HCT116 (cell line): ENCODE data around the gene ERC1. TPM values are rescaled to one million over a fixed set of nuclear protein-coding genes. Genes with fewer than 3 reads are reported as not detected.

Source experiments
- ATAC-seq: fragments of 200-7000 bp; cut with Tn5 transposase; 2 replicates; pipeline ENCODE4 v1.9.1; 2020; ENCODE audit warnings: mild to moderate bottlenecking, moderate library complexity
- BruUV-seq: library from RNA; stranded (reverse); fragments of 400-500 nt; replicated peaks from 2 replicates; lab custom pipeline; 2021; lab: Mats Ljungman, UMichigan
- CTCF ChIA-PET: fragments of 300-600 bp; sonication (Branson Sonifier 250); formaldehyde crosslinking; loops from one replicate; lab custom pipeline; 2021; ENCODE audit warnings: antibody characterized with exemption; lab: Charles Lee
- POLR2A ChIA-PET: fragments of 300-600, 350-600 bp; sonication (Branson Sonifier 250); formaldehyde crosslinking; loops from one replicate; lab custom pipeline; 2021; ENCODE audit warnings: antibody characterized with exemption; lab: Charles Lee
- RAD21 ChIA-PET, 2 experiments: fragments of 300-600 bp; sonication (Branson Sonifier 250); formaldehyde crosslinking; loops; one replicate each; lab custom pipeline; 2023; ENCODE audit warnings: low total read pairs in 2 of 2; ENCODE audit not compliant: uncharacterized antibody in 2 of 2, unreplicated experiment in 2 of 2, low non-redundant PET in 1 of 2; lab: Charles Lee
- DNase-seq: peaks from one replicate; pipeline ENCODE4 v3.0.0-alpha.2; 2010; ENCODE audit warnings: low read depth, low spot score
- H2AFZ ChIP-seq: fragments of 200-600 bp; shearing (Covaris generic), sonication (generic); 2 replicates; pipeline ENCODE4 v1.6.1; 2017; ENCODE audit warnings: low read depth, mixed run types, mixed read lengths, antibody characterized with exemption, low read length; ENCODE audit not compliant: poor library complexity, severe bottlenecking
- H3K27ac ChIP-seq: 2 replicates; pipeline ENCODE4 v1.5.1; 2012; ENCODE audit warnings: low read depth, low read length
- H3K27me3 ChIP-seq: fragments of 200-600 bp; sonication (generic); 2 replicates; pipeline ENCODE4 v1.6.1; 2016; ENCODE audit warnings: mixed run types, low read length, mixed read lengths; ENCODE audit not compliant: insufficient read depth
- H3K36me3 ChIP-seq, 2 experiments: fragments of 200-500 bp in 1 of 2; fragments of 200-600 bp in 1 of 2; sonication (Bioruptor generic) in 1 of 2; sonication (generic) in 1 of 2; 2 replicates each; pipeline versions ENCODE4 v1.5.1 to v1.6.1; 2014 to 2016; ENCODE audit warnings: low read length in 2 of 2, inconsistent platforms in 1 of 2, mixed read lengths in 1 of 2, mixed run types in 1 of 2; ENCODE audit not compliant: insufficient read depth in 2 of 2, control insufficient read depth in 1 of 2
- H3K4me1 ChIP-seq, 2 experiments: fragments of 200-600 bp in 1 of 2; sonication (generic) in 1 of 2; 2 replicates each; pipeline versions ENCODE4 v1.5.1 to v1.6.1; 2012 to 2017; ENCODE audit warnings: low read length in 2 of 2, inconsistent platforms in 1 of 2, mild to moderate bottlenecking in 1 of 2, mixed read lengths in 1 of 2, mixed run types in 1 of 2, moderate library complexity in 1 of 2; ENCODE audit not compliant: insufficient read depth in 2 of 2, control insufficient read depth in 1 of 2
- H3K4me2 ChIP-seq: fragments of 200-600 bp; sonication (generic); 2 replicates; pipeline ENCODE4 v1.6.1; 2017; ENCODE audit warnings: mixed run types, low read length, mixed read lengths
- H3K4me3 ChIP-seq, 2 experiments: fragments of 200-600 bp in 1 of 2; sonication (generic) in 1 of 2; replicated peaks in 1 of 2; 2 replicates each; pipeline ENCODE4 v1.5.1; 2011 to 2016; ENCODE audit warnings: low read length in 2 of 2, control low read depth in 1 of 2, low read depth in 1 of 2, mild to moderate bottlenecking in 1 of 2, mixed read lengths in 1 of 2, mixed run types in 1 of 2
- H3K79me2 ChIP-seq: fragments of 200-600 bp; sonication (generic); 2 replicates; pipeline ENCODE4 v1.6.1; 2017; ENCODE audit warnings: mild to moderate bottlenecking, mixed run types, low read length, moderate library complexity, mixed read lengths; ENCODE audit not compliant: insufficient read depth
- H3K9ac ChIP-seq: fragments of 200-600 bp; sonication (generic); 2 replicates; pipeline ENCODE4 v1.6.1; 2016; ENCODE audit warnings: low read length, mixed read lengths
- H3K9me2 ChIP-seq: fragments of 200-600 bp; sonication (generic), shearing (Covaris generic); 2 replicates; pipeline ENCODE4 v1.6.1; 2017; ENCODE audit warnings: mixed run types, mild to moderate bottlenecking, moderate library complexity; ENCODE audit not compliant: insufficient read depth
- H3K9me3 ChIP-seq, 2 experiments: fragments of 200-500 bp in 1 of 2; fragments of 200-600 bp in 1 of 2; sonication (Bioruptor generic) in 1 of 2; sonication (generic) in 1 of 2; 2 replicates each; pipeline ENCODE4 v1.6.1; 2014 to 2017; ENCODE audit warnings: low read length in 2 of 2, mixed read lengths in 2 of 2, inconsistent platforms in 1 of 2, low read depth in 1 of 2, mild to moderate bottlenecking in 1 of 2, mixed run types in 1 of 2, moderate library complexity in 1 of 2; ENCODE audit not compliant: control insufficient read depth in 1 of 2, insufficient read depth in 1 of 2
- H4K20me1 ChIP-seq: fragments of 200-600 bp; sonication (generic), shearing (Covaris generic); 2 replicates; pipeline ENCODE4 v1.6.1; 2017; ENCODE audit warnings: mixed run types, mild to moderate bottlenecking, moderate library complexity; ENCODE audit not compliant: insufficient read depth
- ATF3 ChIP-seq: IDR thresholded peaks from 2 replicates; pipeline ENCODE4 v1.6.1; 2012
- CBX3 ChIP-seq: IDR thresholded peaks from 2 replicates; pipeline ENCODE4 v1.6.1; 2012; ENCODE audit warnings: low read depth
- CEBPB ChIP-seq: IDR thresholded peaks from 2 replicates; pipeline ENCODE4 v1.6.1; 2012; ENCODE audit warnings: low read depth
- EGR1 ChIP-seq: IDR thresholded peaks from 2 replicates; pipeline ENCODE4 v1.6.1; 2012; ENCODE audit warnings: low read depth
- ELF1 ChIP-seq: IDR thresholded peaks from 2 replicates; pipeline ENCODE4 v1.6.1; 2012; ENCODE audit warnings: low read depth, borderline replicate concordance
- EZH2 ChIP-seq: fragments of 200-600 bp; sonication (generic); IDR thresholded peaks from 2 replicates; pipeline ENCODE4 v1.6.1; 2017; ENCODE audit warnings: antibody characterized with exemption, mixed run types
- EZH2phosphoT487 ChIP-seq: fragments of 200-600 bp; IDR thresholded peaks from 2 replicates; pipeline ENCODE4 v1.6.1; 2018; ENCODE audit warnings: antibody characterized with exemption, borderline replicate concordance
- JUND ChIP-seq: IDR thresholded peaks from 2 replicates; pipeline ENCODE4 v1.6.1; 2012
- MAX ChIP-seq: IDR thresholded peaks from 2 replicates; pipeline ENCODE4 v1.6.1; 2012
- POLR2A ChIP-seq: IDR thresholded peaks from 2 replicates; pipeline ENCODE4 v1.7.0; 2011; ENCODE audit warnings: borderline replicate concordance; ENCODE audit not compliant: insufficient read depth, insufficient read length; ENCODE audit errors: extremely low read depth
- RAD21 ChIP-seq: IDR thresholded peaks from 2 replicates; pipeline ENCODE4 v1.6.1; 2012; ENCODE audit warnings: low read depth, mild to moderate bottlenecking
- SRF ChIP-seq: IDR thresholded peaks from 2 replicates; pipeline ENCODE4 v1.6.1; 2012; ENCODE audit warnings: low read depth
- YY1 ChIP-seq: IDR thresholded peaks from 2 replicates; pipeline ENCODE4 v1.6.1; 2011; ENCODE audit warnings: low read length, low read depth, moderate library complexity, mild to moderate bottlenecking; ENCODE audit not compliant: insufficient replicate concordance; ENCODE audit errors: extremely low read depth
- ZBTB33 ChIP-seq: IDR thresholded peaks from 2 replicates; pipeline ENCODE4 v1.6.1; 2011; ENCODE audit warnings: mild to moderate bottlenecking, low read length, moderate library complexity; ENCODE audit not compliant: insufficient replicate concordance; ENCODE audit errors: extremely low read depth
- ZFX ChIP-seq: fragments of 450-650 bp; IDR thresholded peaks from 2 replicates; pipeline ENCODE4 v1.6.1; 2017
- ZNF274 ChIP-seq: fragments of 200-500 bp; sonication (Bioruptor generic); IDR thresholded peaks from 2 replicates; pipeline ENCODE4 v1.6.1; 2014; ENCODE audit warnings: mild to moderate bottlenecking, low read depth, low read length, inconsistent platforms
- intact Hi-C: fragments of 100-400 bp; cut with micrococcal nuclease; formaldehyde crosslinking; loops from 2 replicates; pipeline ENCODE4 v1.10.0; 2022
- total RNA-seq: library from RNA; stranded (reverse); gene quantifications from one replicate; pipeline ENCODE4 v1.2.1, GENCODE V29; 2021; ENCODE audit not compliant: unreplicated experiment

ERC1 gene
- total RNA-seq, 1 experiment from 2014 or later = 41.9 TPM

- no TSS peak for BruUV-seq
- Histone ChIP-seq H3K79me2 (no peaks in the 10 kb centered on the region), H3K9ac (no peak overlapping the region), H3K27me3 (no peaks in the 10 kb centered on the region), H2AFZ (no peak overlapping the region), H3K4me3 (no peak overlapping the region), H3K36me3 (no peaks in the 10 kb centered on the region), H3K4me1 (peaks cover 4 to 5% of the 10 kb centered on the region in 2 experiments; a peak in 3 of 4 replicates), H3K9me2 (no peaks in the 10 kb centered on the region), H3K4me2 (no peak overlapping the region), H4K20me1 (no peaks in the 10 kb centered on the region), H3K9me3 (no peaks in the 10 kb centered on the region), H3K27ac (no peak overlapping the region)
- intact Hi-C loops = no loop called here
- TF ChIP-seq ZNF274 (no peak), ZFX (no peak), POLR2A (no peak), SRF (no peak), JUND (no peak), MAX (no peak), ELF1 (no peak), YY1 (no peak), ZBTB33 (no peak), EZH2phosphoT487 (no peak), EGR1 (no peak), CEBPB (no peak), RAD21 (no peak), CBX3 (no peak), ATF3 (no peak), EZH2 (no peak)
- no peak for DNase-seq
- no peak for ATAC-seq
- POLR2A ChIA-PET = no interaction called here
- RAD21 ChIA-PET = no interaction called here
- CTCF ChIA-PET = no interaction called here
These were observed 176.8 kb downstream of the ERC1 start for GRCh38 chr12:1167784-1168183.
